WTC11 (cell line): ENCODE results near the gene BASP1.

ENCODE experiments used
- CREB1 ChIP-seq: sonication (generic); formaldehyde crosslinking; IDR thresholded peaks from 2 replicates; pipeline ENCODE4 v1.8.0; 2023; ENCODE audit warnings: mild to moderate bottlenecking, missing genetic modification reagents
- CTCF ChIP-seq: fragments of 200-600 bp; IDR thresholded peaks from 2 replicates; pipeline ENCODE4 v1.8.0; 2022; ENCODE audit warnings: antibody characterized with exemption
- IRF1 ChIP-seq: sonication (generic); formaldehyde crosslinking; IDR thresholded peaks from 2 replicates; pipeline ENCODE4 v1.8.0; 2023; ENCODE audit warnings: missing genetic modification reagents
- IRF2 ChIP-seq: sonication (generic); formaldehyde crosslinking; IDR thresholded peaks from 2 replicates; pipeline ENCODE4 v1.8.0; 2022; ENCODE audit warnings: low read depth, missing genetic modification reagents, borderline replicate concordance
- SMAD4 ChIP-seq: sonication (generic); formaldehyde crosslinking; IDR thresholded peaks from 2 replicates; pipeline ENCODE4 v1.8.0; 2022; ENCODE audit warnings: mild to moderate bottlenecking, missing genetic modification reagents
- STAT6 ChIP-seq: sonication (generic); formaldehyde crosslinking; conservative IDR thresholded peaks from 2 replicates; pipeline ENCODE4 v1.8.1; 2023; ENCODE audit warnings: mild to moderate bottlenecking, low read depth, missing genetic modification reagents, moderate library complexity
- TEAD4 ChIP-seq: sonication (generic); formaldehyde crosslinking; IDR thresholded peaks from 2 replicates; pipeline ENCODE4 v1.8.0; 2022; ENCODE audit warnings: mild to moderate bottlenecking, missing genetic modification reagents
- USF2 ChIP-seq: sonication (generic); formaldehyde crosslinking; IDR thresholded peaks from 2 replicates; pipeline ENCODE4 v1.8.1; 2023; ENCODE audit warnings: mild to moderate bottlenecking, missing genetic modification reagents, moderate library complexity
- ZNF232 ChIP-seq: sonication (generic); formaldehyde crosslinking; IDR thresholded peaks from 2 replicates; pipeline ENCODE4 v1.8.0; 2022; ENCODE audit warnings: mild to moderate bottlenecking, missing genetic modification reagents

GRCh38 chr5:17221843-17222636 is 4.6 kb downstream of the BASP1 start:
- TF ChIP-seq CTCF, result no peak
- no peak for TF ChIP-seq IRF1 (CRISPR knock-in tag)
- no peak for TF ChIP-seq IRF2
- no peak for TF ChIP-seq ZNF232 (CRISPR knock-in tag)
- no peak for TF ChIP-seq CREB1 (CRISPR knock-in tag)
- TF ChIP-seq STAT6 (CRISPR knock-in tag), result no peak
- no peak for TF ChIP-seq SMAD4
- TF ChIP-seq TEAD4 (CRISPR knock-in tag), result no peak
- TF ChIP-seq USF2 (CRISPR knock-in tag), result no peak
